SU-DHL-6 (cell line): ENCODE data around the gene AGTPBP1.

Source experiments
- H2AFZ ChIP-seq: fragments of 200-600 bp; sonication (generic); 2 replicates; pipeline ENCODE4 v1.6.1; 2014; ENCODE audit warnings: low read depth, mild to moderate bottlenecking, moderate library complexity, mixed read lengths, antibody characterized with exemption, low read length; ENCODE audit not compliant: severe bottlenecking
- H3F3A ChIP-seq: fragments of 200-600 bp; shearing (Covaris generic); 2 replicates; pipeline ENCODE4 v1.6.0; 2016; ENCODE audit warnings: antibody characterized with exemption, mild to moderate bottlenecking; ENCODE audit not compliant: insufficient read depth
- H3K27ac ChIP-seq: fragments of 200-600 bp; sonication (generic); 2 replicates; pipeline ENCODE4 v1.5.1; 2016; ENCODE audit warnings: low read depth, mild to moderate bottlenecking, low read length, moderate library complexity, mixed read lengths
- H3K27me3 ChIP-seq: fragments of 200-600 bp; sonication (generic), shearing (Covaris generic); 2 replicates; pipeline ENCODE4 v1.6.0; 2014; ENCODE audit warnings: mild to moderate bottlenecking, low read length
- H3K36me3 ChIP-seq: fragments of 200-600 bp; sonication (generic); 2 replicates; pipeline ENCODE4 v1.6.1; 2014; ENCODE audit warnings: mild to moderate bottlenecking, low read length, mixed read lengths
- H3K4me2 ChIP-seq: fragments of 300-600, 200-600 bp; shearing (Covaris generic), sonication (generic); 2 replicates; pipeline ENCODE4 v1.6.0; 2014; ENCODE audit warnings: low read length, low read depth, mild to moderate bottlenecking; ENCODE audit not compliant: poor library complexity, severe bottlenecking
- H3K4me3 ChIP-seq: fragments of 200-600 bp; sonication (generic); 2 replicates; pipeline ENCODE4 v1.5.1; 2014; ENCODE audit warnings: antibody characterized with exemption, low read length, mild to moderate bottlenecking, mixed read lengths; ENCODE audit not compliant: insufficient read depth, poor library complexity, severe bottlenecking
- H3K79me2 ChIP-seq: fragments of 200-600 bp; sonication (generic); 2 replicates; pipeline ENCODE4 v1.6.1; 2014; ENCODE audit warnings: mild to moderate bottlenecking, low read length, moderate library complexity; ENCODE audit not compliant: insufficient read depth
- H3K9ac ChIP-seq: fragments of 200-600 bp; sonication (generic); 2 replicates; pipeline ENCODE4 v1.7.0; 2014; ENCODE audit warnings: mild to moderate bottlenecking, low read length
- H3K9me2 ChIP-seq: fragments of 200-600 bp; sonication (generic); replicated peaks from 2 replicates; pipeline ENCODE4 v1.6.1; 2014; ENCODE audit warnings: low read length; ENCODE audit not compliant: insufficient read depth
- H3K9me3 ChIP-seq: fragments of 200-600 bp; sonication (generic); 2 replicates; pipeline ENCODE4 v1.6.1; 2014; ENCODE audit warnings: low read length, mixed read lengths; ENCODE audit not compliant: insufficient read depth
- H4K20me1 ChIP-seq: fragments of 200-600 bp; sonication (generic); 2 replicates; pipeline ENCODE4 v1.6.1; 2014; ENCODE audit warnings: low read depth, mild to moderate bottlenecking, antibody characterized with exemption, low read length, moderate library complexity, mixed read lengths
- EZH2phosphoT487 ChIP-seq: fragments of 200-600 bp; sonication (generic), shearing (Covaris generic); conservative IDR thresholded peaks from 2 replicates; pipeline ENCODE4 v1.6.1; 2018; ENCODE audit warnings: mild to moderate bottlenecking, antibody characterized with exemption, low read length, moderate library complexity, mixed read lengths
- TF ChIP-seq, protein P1 (sequence below): fragments of 200-600 bp; sonication (generic); IDR thresholded peaks from one replicate; pipeline ENCODE4 v1.5.1; 2017; ENCODE audit warnings: antibody characterized with exemption, mild to moderate bottlenecking, low read length, moderate library complexity; ENCODE audit not compliant: insufficient read depth, poor library complexity, severe bottlenecking

Gene AGTPBP1

DNA sequence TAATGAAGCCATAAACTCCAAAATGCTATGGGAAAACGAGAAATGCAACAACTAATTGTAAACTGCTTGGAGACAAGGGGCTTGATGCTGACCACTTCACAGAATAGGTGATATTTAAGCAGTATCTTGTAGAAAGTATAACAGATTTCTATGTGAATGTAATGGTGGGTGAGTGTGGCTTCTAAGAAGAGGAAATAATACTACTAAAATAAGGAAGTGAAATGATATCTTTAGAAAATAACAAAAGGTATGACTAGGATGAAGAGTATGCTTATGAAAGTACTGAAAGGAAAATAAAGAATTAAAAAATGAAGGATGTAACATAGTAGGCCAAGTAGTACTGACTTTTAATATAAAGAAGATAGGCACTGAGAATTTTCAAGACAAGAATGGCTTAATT is 94.2 kb downstream of the AGTPBP1 start:
- no peak overlapping the region for H2AFZ ChIP-seq

DNA sequence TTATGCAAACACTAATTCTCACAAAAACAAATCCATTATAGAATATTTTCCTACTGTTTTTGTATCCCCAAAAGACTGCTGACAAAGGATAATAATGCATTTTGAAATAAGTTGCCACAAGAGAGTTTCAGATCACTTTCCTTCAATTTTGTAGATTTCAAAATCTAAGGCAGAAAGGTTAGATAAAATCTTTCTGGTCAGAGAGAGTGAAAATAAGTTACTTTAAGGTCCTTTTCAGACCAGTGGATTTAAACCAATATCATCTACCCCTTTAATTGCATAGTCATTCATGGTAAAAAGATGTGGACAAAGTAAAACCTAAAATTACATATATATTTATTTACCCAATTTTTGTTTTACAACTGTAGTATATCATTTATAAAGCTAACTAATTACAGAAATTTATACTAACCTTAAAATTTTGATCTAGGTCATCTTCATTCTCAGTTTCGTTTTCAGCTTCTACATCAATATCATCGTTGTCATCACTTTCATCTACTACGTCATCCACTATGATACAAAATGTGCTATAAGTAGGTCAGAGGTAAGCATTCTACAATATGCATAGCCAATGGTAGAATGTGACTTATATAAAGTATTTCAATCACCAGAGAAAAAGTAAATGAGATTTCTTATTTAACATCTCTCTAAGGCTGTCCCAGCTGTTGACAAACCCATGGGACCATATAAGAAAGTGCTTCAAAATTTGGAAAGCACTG is 95.7 kb downstream of the AGTPBP1 start:
- no peak overlapping the region for H3K27ac ChIP-seq
- no peaks in the 10 kb centered on the region for H3K9me2 ChIP-seq
- no peak overlapping the region for H3K4me2 ChIP-seq
- H3F3A ChIP-seq: no peaks in the 10 kb centered on the region
- H4K20me1 ChIP-seq: no peaks in the 10 kb centered on the region
- no peak overlapping the region for H3K4me3 ChIP-seq
- H3K36me3 ChIP-seq: no peaks in the 10 kb centered on the region
- TF ChIP-seq EZH2phosphoT487: no peak
- TF ChIP-seq, protein P1, sequence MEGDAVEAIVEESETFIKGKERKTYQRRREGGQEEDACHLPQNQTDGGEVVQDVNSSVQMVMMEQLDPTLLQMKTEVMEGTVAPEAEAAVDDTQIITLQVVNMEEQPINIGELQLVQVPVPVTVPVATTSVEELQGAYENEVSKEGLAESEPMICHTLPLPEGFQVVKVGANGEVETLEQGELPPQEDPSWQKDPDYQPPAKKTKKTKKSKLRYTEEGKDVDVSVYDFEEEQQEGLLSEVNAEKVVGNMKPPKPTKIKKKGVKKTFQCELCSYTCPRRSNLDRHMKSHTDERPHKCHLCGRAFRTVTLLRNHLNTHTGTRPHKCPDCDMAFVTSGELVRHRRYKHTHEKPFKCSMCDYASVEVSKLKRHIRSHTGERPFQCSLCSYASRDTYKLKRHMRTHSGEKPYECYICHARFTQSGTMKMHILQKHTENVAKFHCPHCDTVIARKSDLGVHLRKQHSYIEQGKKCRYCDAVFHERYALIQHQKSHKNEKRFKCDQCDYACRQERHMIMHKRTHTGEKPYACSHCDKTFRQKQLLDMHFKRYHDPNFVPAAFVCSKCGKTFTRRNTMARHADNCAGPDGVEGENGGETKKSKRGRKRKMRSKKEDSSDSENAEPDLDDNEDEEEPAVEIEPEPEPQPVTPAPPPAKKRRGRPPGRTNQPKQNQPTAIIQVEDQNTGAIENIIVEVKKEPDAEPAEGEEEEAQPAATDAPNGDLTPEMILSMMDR: no peak
- H3K9ac ChIP-seq: no peak overlapping the region
- no peaks in the 10 kb centered on the region for H3K27me3 ChIP-seq
- H2AFZ ChIP-seq: no peak overlapping the region
- H3K79me2 ChIP-seq: no peaks in the 10 kb centered on the region
- no peaks in the 10 kb centered on the region for H3K9me3 ChIP-seq

More for the DNA sequence above, 94.2 kb downstream of the AGTPBP1 start:
- Histone ChIP-seq H3F3A (no peaks in the 10 kb centered on the region), H3K9me3 (no peaks in the 10 kb centered on the region), H3K9ac (no peak overlapping the region), H4K20me1 (no peaks in the 10 kb centered on the region), H3K4me2 (no peak overlapping the region), H3K9me2 (no peaks in the 10 kb centered on the region), H3K36me3 (no peaks in the 10 kb centered on the region), H3K27me3 (no peaks in the 10 kb centered on the region), H3K4me3 (no peak overlapping the region), H3K27ac (no peak overlapping the region), H3K79me2 (no peaks in the 10 kb centered on the region)
- TF ChIP-seq, protein P1: no peak
- no peak for TF ChIP-seq EZH2phosphoT487

DNA sequence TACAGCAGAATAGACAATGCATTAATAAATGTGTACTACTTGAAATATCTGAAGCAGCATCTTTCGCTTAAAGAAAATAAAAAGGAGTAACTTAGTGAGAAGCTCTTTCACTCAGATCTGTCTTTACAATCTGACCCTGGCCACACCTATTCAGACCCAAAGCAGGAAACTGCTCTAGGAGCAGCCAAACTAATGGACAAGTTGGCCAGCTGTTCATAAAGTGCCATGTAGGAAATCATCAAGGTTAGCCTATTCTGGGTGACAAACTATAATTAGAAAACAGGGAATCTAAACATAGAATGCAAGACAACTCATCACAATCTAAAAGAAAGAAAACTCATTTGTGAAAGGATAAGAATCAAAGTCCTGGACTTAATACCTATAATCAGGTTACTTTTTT is 101.3 kb downstream of the AGTPBP1 start:
- H3K9ac ChIP-seq: no peak overlapping the region
- no peaks in the 10 kb centered on the region; the same call in 1 of the 2 replicates for H3F3A ChIP-seq
- no peak for TF ChIP-seq EZH2phosphoT487
- TF ChIP-seq, protein P1: no peak
- H3K27me3 ChIP-seq: no peaks in the 10 kb centered on the region
- H4K20me1 ChIP-seq: no peaks in the 10 kb centered on the region
- no peak overlapping the region for H3K4me2 ChIP-seq
- H3K36me3 ChIP-seq: no peaks in the 10 kb centered on the region
- H3K79me2 ChIP-seq: no peaks in the 10 kb centered on the region
- H3K9me3 ChIP-seq: no peaks in the 10 kb centered on the region
- H3K9me2 ChIP-seq: no peaks in the 10 kb centered on the region
- H2AFZ ChIP-seq: no peak overlapping the region
- no peak overlapping the region for H3K4me3 ChIP-seq
- H3K27ac ChIP-seq: no peak overlapping the region
